K562 (cell line): ENCODE data around the gene ANAPC2. TPM values are rescaled to one million over a fixed set of nuclear protein-coding genes. Genes with fewer than 3 reads are reported as not detected.

Source experiments
- ATAC-seq: fragments of 200-7000 bp; cut with Tn5 transposase; 3 replicates; pipeline ENCODE4 v1.9.1; 2020; ENCODE audit warnings: moderate library complexity
- BruUV-seq: library from RNA; stranded (reverse); fragments of 400-500 nt; replicated peaks from 2 replicates; lab custom pipeline; 2021; lab: Mats Ljungman, UMichigan
- CTCF ChIA-PET: fragments of 300-600 bp; formaldehyde crosslinking; extraction: SDS; loops from one replicate; lab custom pipeline; 2021; ENCODE audit warnings: low intra/inter-chr PET ratio; lab: Yijun Ruan, JAX
- POLR2A ChIA-PET: fragments of 300-600, 350-650 bp; sonication (Branson Sonifier 250); formaldehyde crosslinking; extraction: SDS; loops from one replicate; lab custom pipeline; 2021; ENCODE audit warnings: antibody characterized with exemption, inconsistent platforms; lab: Yijun Ruan, JAX
- DNase-seq, 4 experiments: peaks; one replicate each; pipeline versions ENCODE4 v3.0.0 to v3.0.0-alpha.2; 2011 to 2018; ENCODE audit warnings: low spot score in 3 of 4, mixed read lengths in 3 of 4; ENCODE audit errors: extremely low read depth in 1 of 4
- FAIRE-seq: peaks from 2 replicates; lab custom pipeline; 2011; peaks lifted over from hg19 to GRCh38; lab: Jason Lieb, UNC
- H2AFZ ChIP-seq: 2 replicates; pipeline ENCODE4 v1.6.0; 2011; ENCODE audit warnings: low read depth, low read length, control low read depth, inconsistent platforms
- H3K27ac ChIP-seq: fragments of 200-600 bp; 3 replicates; pipeline ENCODE4 v1.8.0; 2011; ENCODE audit warnings: low read depth, mild to moderate bottlenecking, control low read depth, inconsistent platforms, low read length, moderate library complexity, mixed read lengths; ENCODE audit errors: extremely low read depth
- H3K27me3 ChIP-seq, 2 experiments: fragments of 300-600 bp in 1 of 2; 2 replicates in 1 of 2; 3 replicates in 1 of 2; pipeline versions ENCODE4 v1.6.0 to v1.8.0; 2011; ENCODE audit warnings: inconsistent platforms in 2 of 2, low read length in 2 of 2, mild to moderate bottlenecking in 1 of 2, mixed read lengths in 1 of 2, moderate library complexity in 1 of 2; ENCODE audit not compliant: control insufficient read depth in 2 of 2, insufficient read depth in 2 of 2
- H3K36me3 ChIP-seq: fragments of 300-600 bp; 3 replicates; pipeline ENCODE4 v1.8.0; 2011; ENCODE audit warnings: mild to moderate bottlenecking, low read length, inconsistent platforms; ENCODE audit not compliant: control insufficient read depth, insufficient read depth
- H3K4me1 ChIP-seq, 2 experiments: fragments of 200-600 bp in 1 of 2; replicated peaks in 1 of 2; 2 replicates in 1 of 2; 3 replicates in 1 of 2; pipeline versions ENCODE4 v1.5.1 to v1.8.0; 2011; ENCODE audit warnings: inconsistent platforms in 2 of 2, low read length in 2 of 2, mild to moderate bottlenecking in 1 of 2, mixed read lengths in 1 of 2, moderate library complexity in 1 of 2; ENCODE audit not compliant: control insufficient read depth in 2 of 2, insufficient read depth in 2 of 2
- H3K4me2 ChIP-seq: 2 replicates; pipeline ENCODE4 v1.6.1; 2011; ENCODE audit warnings: low read length, control low read depth, inconsistent platforms, mixed read lengths; ENCODE audit not compliant: insufficient read depth
- H3K4me3 ChIP-seq: fragments of 200-600 bp; sonication (generic), shearing (Covaris generic); 2 replicates; pipeline ENCODE4 v1.5.1; 2016; ENCODE audit warnings: control low read depth, inconsistent platforms
- H3K79me2 ChIP-seq: fragments of 200-600 bp; 3 replicates; pipeline ENCODE4 v1.8.0; 2011; ENCODE audit warnings: low read length, inconsistent platforms; ENCODE audit not compliant: control insufficient read depth, insufficient read depth
- H3K9ac ChIP-seq, 2 experiments: 2 replicates each; pipeline versions ENCODE4 v1.6.0 to v1.6.1; 2011; ENCODE audit warnings: low read depth in 2 of 2, low read length in 2 of 2, control low read depth in 1 of 2, inconsistent platforms in 1 of 2, mild to moderate bottlenecking in 1 of 2, mixed read lengths in 1 of 2; ENCODE audit not compliant: insufficient read depth in 1 of 2
- H3K9me1 ChIP-seq: one replicate; pipeline ENCODE4 v1.6.0; 2011; ENCODE audit warnings: inconsistent platforms, mild to moderate bottlenecking, low read length, moderate library complexity; ENCODE audit not compliant: control insufficient read depth, insufficient read depth
- H3K9me3 ChIP-seq: replicated peaks from 2 replicates; pipeline ENCODE4 v1.5.1; 2011; ENCODE audit warnings: low read depth, low read length, inconsistent platforms; ENCODE audit not compliant: control insufficient read depth, insufficient read depth
- H4K20me1 ChIP-seq: replicated peaks from 2 replicates; pipeline ENCODE4 v1.6.1; 2011; ENCODE audit warnings: low read length, inconsistent platforms, mixed read lengths; ENCODE audit not compliant: control insufficient read depth, insufficient read depth
- NRF1 ChIP-seq, 2 experiments: fragments of 450-650 bp; IDR thresholded peaks in 1 of 2; conservative IDR thresholded peaks in 1 of 2; 2 replicates each; pipeline ENCODE4 v1.6.1; 2014; ENCODE audit warnings: mild to moderate bottlenecking in 2 of 2
- PHF8 ChIP-seq: fragments of 200-600 bp; sonication (generic); IDR thresholded peaks from 2 replicates; pipeline ENCODE4 v1.6.1; 2012; ENCODE audit warnings: mixed run types, mild to moderate bottlenecking, inconsistent platforms, low read length, moderate library complexity, borderline replicate concordance
- RBM25 ChIP-seq: fragments of 200-400 bp; formaldehyde crosslinking; IDR thresholded peaks from 2 replicates; pipeline ENCODE4 v1.6.1; 2018; ENCODE audit warnings: low read length, low read depth, moderate library complexity; ENCODE audit not compliant: severe bottlenecking
- ZNF134 ChIP-seq: fragments of 250-450 bp; sonication (Bioruptor Pico); conservative IDR thresholded peaks from 2 replicates; pipeline ENCODE4 v1.4.0; 2020
- ZNF644 ChIP-seq: fragments of 200-800 bp; sonication (Bioruptor generic); IDR thresholded peaks from 2 replicates; pipeline ENCODE4 v1.6.1; 2016; ENCODE audit warnings: low read depth, missing genetic modification characterization, missing compliant biosample characterization
- WGBS: fragments of 100-300 bp; shearing (Covaris generic); methylation state at CpG from one replicate; pipeline ENCODE4 v1.1.6; 2016; ENCODE audit warnings: low coverage, mixed read lengths; ENCODE audit not compliant: insufficient coverage; ENCODE audit errors: missing lambda C conversion rate; 5-methylcytosine and 5-hydroxymethylcytosine counted together
- in situ Hi-C: fragments of 300-500 bp; cut with MboI; formaldehyde crosslinking; loops from 4 replicates; pipeline ENCODE4 v1.15.0; 2018; ENCODE audit warnings: inconsistent platforms, mixed read lengths
- intact Hi-C: fragments of 100-400 bp; cut with micrococcal nuclease; formaldehyde crosslinking; loops from 2 replicates; pipeline ENCODE4 v1.14.2; 2022
- polyA plus RNA-seq, 8 experiments: library from polyadenylated mRNA; depleted of rRNA in 4 of 8; stranded (reverse) in 5 of 8; unstranded in 3 of 8; fragments of >200 nt; fragmentation: Nextera tagmentation in 2 of 8; fragmentation: Illumina TruSeq in 1 of 8; extraction: Ambion mirVana in 2 of 8; extraction: Trizol in 1 of 8; gene quantifications; 2 replicates each; pipeline versions ENCODE4 v1.2.1 to v1.2.3, GENCODE V29; 2011 to 2014; ENCODE audit warnings: inconsistent platforms in 1 of 8, missing spikeins in 1 of 8
- total RNA-seq, 7 experiments: library from RNA; depleted of rRNA in 6 of 7; stranded (reverse); fragments of >200 nt in 6 of 7; fragmentation: Illumina TruSeq in 2 of 7; extraction: Trizol in 2 of 7; gene quantifications; 2 replicates each; pipeline versions ENCODE4 v1.2.1 to v1.2.3, GENCODE V29; 2011 to 2021; ENCODE audit warnings: low replicate concordance in 1 of 7
- TF ChIP-seq, protein P1 (sequence below): sonication (generic); formaldehyde crosslinking; IDR thresholded peaks from 2 replicates; pipeline ENCODE4 v1.8.1; 2023; ENCODE audit warnings: mild to moderate bottlenecking, missing genetic modification reagents

Gene ANAPC2
- total and polyA plus RNA-seq, 9 of the 15 experiments (the other 6 are each of a cell fraction or from before 2014, with no cell fraction given) = 0.11 to 56.5 (median 17.1) TPM; not detected in 1

DNA sequence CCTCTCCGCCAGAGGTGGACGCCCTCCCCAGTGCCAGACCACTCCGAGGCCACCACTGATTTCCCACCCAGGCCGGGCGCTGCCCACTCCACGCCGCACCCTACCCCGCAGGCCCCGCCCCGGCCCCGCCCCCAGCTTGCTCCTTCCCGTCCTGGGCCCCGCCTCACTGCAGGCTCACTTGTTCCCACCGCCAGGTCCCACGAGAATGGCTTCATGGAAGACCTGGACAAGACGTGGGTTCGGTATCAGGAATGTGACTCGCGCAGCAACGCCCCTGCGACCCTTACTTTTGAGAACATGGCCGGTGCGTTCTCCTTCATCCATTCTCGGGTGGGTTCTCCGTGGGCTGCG is 25.0 kb downstream of the ANAPC2 start:
- Histone ChIP-seq H3K9me3 (no peaks in the 10 kb centered on the region), H4K20me1 (peaks cover 5% of the 10 kb centered on the region; the same call in 1 of the 2 replicates), H2AFZ (peak overlapping the region; percentile 72), H3K9ac (peak overlapping the region in 1 of 2 experiments; percentile 83; a peak in 2 of 4 replicates), H3K9me1 (no peaks in the 10 kb centered on the region), H3K36me3 (no peaks in the 10 kb centered on the region), H3K79me2 (no peaks in the 10 kb centered on the region), H3K4me2 (peak overlapping the region; percentile 63), H3K4me1 (peaks cover 6 to 97% of the 10 kb centered on the region in 2 experiments; a peak in 4 of 5 replicates), H3K27me3 (peaks cover 19 to 29% of the 10 kb centered on the region in 2 experiments; a peak in 4 of 5 replicates), H3K4me3 (0 out of 2 replicates have a peak overlapping the region, but pooled peaks have one; percentile 10), H3K27ac (no peak overlapping the region)
- peak; percentile 65 for ATAC-seq
- peak; percentile 66 to 69 (median 68) for DNase-seq
- CTCF ChIA-PET = no interaction called here
- BruUV-seq = no TSS peak
- no peak for FAIRE-seq
- intact Hi-C loops (no loop called here), in situ Hi-C loops (no loop called here)
- 0 out of 2 replicates have a peak, but pooled peaks have one; percentile 33 for TF ChIP-seq PHF8
- peak; percentile 44 to 64; a peak in 2 of 4 replicates for TF ChIP-seq NRF1 (conservative IDR thresholded peaks at IDR 0.05 in 1 of 2, IDR thresholded peaks at IDR 0.05 in 1 of 2)
- TF ChIP-seq ZNF644 (tag) = no peak
- TF ChIP-seq ZNF134 (CRISPR knock-in tag) = no peak
- no peak for TF ChIP-seq RBM25
- TF ChIP-seq, protein P1, sequence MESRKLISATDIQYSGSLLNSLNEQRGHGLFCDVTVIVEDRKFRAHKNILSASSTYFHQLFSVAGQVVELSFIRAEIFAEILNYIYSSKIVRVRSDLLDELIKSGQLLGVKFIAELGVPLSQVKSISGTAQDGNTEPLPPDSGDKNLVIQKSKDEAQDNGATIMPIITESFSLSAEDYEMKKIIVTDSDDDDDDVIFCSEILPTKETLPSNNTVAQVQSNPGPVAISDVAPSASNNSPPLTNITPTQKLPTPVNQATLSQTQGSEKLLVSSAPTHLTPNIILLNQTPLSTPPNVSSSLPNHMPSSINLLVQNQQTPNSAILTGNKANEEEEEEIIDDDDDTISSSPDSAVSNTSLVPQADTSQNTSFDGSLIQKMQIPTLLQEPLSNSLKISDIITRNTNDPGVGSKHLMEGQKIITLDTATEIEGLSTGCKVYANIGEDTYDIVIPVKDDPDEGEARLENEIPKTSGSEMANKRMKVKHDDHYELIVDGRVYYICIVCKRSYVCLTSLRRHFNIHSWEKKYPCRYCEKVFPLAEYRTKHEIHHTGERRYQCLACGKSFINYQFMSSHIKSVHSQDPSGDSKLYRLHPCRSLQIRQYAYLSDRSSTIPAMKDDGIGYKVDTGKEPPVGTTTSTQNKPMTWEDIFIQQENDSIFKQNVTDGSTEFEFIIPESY (CRISPR knock-in tag) = 0 out of 2 replicates have a peak, but pooled peaks have one; percentile 20
- POLR2A ChIA-PET = interaction anchor here (0.8 to 1.0 kb wide), 2 partner anchors 9 to 14 kb away, joined by 3 to 4 read pairs; partner anchors contain the start of gene TMEM210
- WGBS = 36% methylated on average over 13 of the region's 26 CpGs
